ENCODE data around the gene ICE1.
"Not testable (repeated sequence)": the region's sequence is repeated elsewhere in the genome, so short reads cannot be mapped to it uniquely, and the experiment has no call there.

- TF ChIP-seq EP300 (IDR thresholded peaks at IDR 0.05; ENCODE audit: low read depth); CTCF (IDR thresholded peaks at IDR 0.05); POLR2AphosphoS5 (IDR thresholded peaks at IDR 0.05): not testable (repeated sequence)
Measured at GRCh38 chr5:5390121-5390869, 32.2 kb upstream of the ICE1 start.

All from transverse colon (tissue), 4 donors.